Lower leg skin (tissue), 3 donors: ENCODE measurements around the gene HELT.

Experiments
- CTCF ChIP-seq, 3 donors: fragments of 450-650 bp; IDR thresholded peaks; one replicate each; pipeline ENCODE4 v1.5.1; 2016; ENCODE audit warnings: antibody characterized with exemption in 3 of 3, mild to moderate bottlenecking in 3 of 3, moderate library complexity in 2 of 3
- POLR2A ChIP-seq, 2 donors: fragments of 450-650 bp; IDR thresholded peaks; one replicate each; pipeline ENCODE4 v1.6.1; 2016 to 2017; ENCODE audit warnings: antibody characterized with exemption in 2 of 2, mild to moderate bottlenecking in 1 of 2, moderate library complexity in 1 of 2

- TF ChIP-seq CTCF (IDR thresholded peaks at IDR 0.05), result no peak
- TF ChIP-seq POLR2A (IDR thresholded peaks at IDR 0.05), result no peak
Measured at GRCh38 chr4:185033950-185034349, 15.7 kb downstream of the HELT start.
